HepG2 (cell line): ENCODE results near the gene KLK7. TPM values are rescaled to one million over a fixed set of nuclear protein-coding genes. Genes with fewer than 3 reads are reported as not detected.
"Not testable (repeated sequence)": the region's sequence is repeated elsewhere in the genome, so short reads cannot be mapped to it uniquely, and the experiment has no call there.

Source experiments
- ATAC-seq: fragments of 200-7000 bp; cut with Tn5 transposase; 3 replicates; pipeline ENCODE4 v1.9.1; 2020; ENCODE audit warnings: mild to moderate bottlenecking, moderate library complexity
- BruUV-seq: library from RNA; stranded (reverse); fragments of 400-500 nt; replicated peaks from 2 replicates; lab custom pipeline; 2021; lab: Mats Ljungman, UMichigan
- CTCF ChIA-PET: fragments of 300-600 bp; formaldehyde crosslinking; extraction: SDS; loops from one replicate; lab custom pipeline; 2021; ENCODE audit warnings: low total read pairs, inconsistent platforms, low intra/inter-chr PET ratio; lab: Yijun Ruan, JAX
- POLR2A ChIA-PET: fragments of 350-600 bp; sonication (Branson Sonifier 250); formaldehyde crosslinking; loops from one replicate; lab custom pipeline; 2020; ENCODE audit warnings: antibody characterized with exemption, inconsistent platforms; lab: Yijun Ruan, JAX
- DNase-seq: peaks from one replicate; pipeline ENCODE4 v3.0.0-alpha.2; 2015; ENCODE audit warnings: low spot score
- FAIRE-seq: peaks from 3 replicates; lab custom pipeline; 2011; peaks lifted over from hg19 to GRCh38; lab: Jason Lieb, UNC
- H2AFZ ChIP-seq: one replicate; pipeline ENCODE4 v1.6.1; 2011; ENCODE audit warnings: low read length, inconsistent platforms
- H3K27ac ChIP-seq: fragments of 300-600 bp; 3 replicates; pipeline ENCODE4 v1.8.0; 2011; ENCODE audit warnings: mixed run types, mild to moderate bottlenecking, mixed read lengths, low read length, inconsistent platforms; ENCODE audit not compliant: insufficient read depth; ENCODE audit errors: extremely low read length
- H3K27me3 ChIP-seq, 2 experiments: fragments of 200-600 bp in 1 of 2; 2 replicates in 1 of 2; 3 replicates in 1 of 2; pipeline versions ENCODE4 v1.6.0 to v1.8.0; 2011; ENCODE audit warnings: low read length in 2 of 2, mild to moderate bottlenecking in 2 of 2, moderate library complexity in 2 of 2, inconsistent platforms in 1 of 2; ENCODE audit not compliant: insufficient read depth in 2 of 2, control insufficient read depth in 1 of 2
- H3K36me3 ChIP-seq, 2 experiments: fragments of 200-600 bp in 1 of 2; replicated peaks in 1 of 2; 2 replicates in 1 of 2; 3 replicates in 1 of 2; pipeline versions ENCODE4 v1.5.1 to v1.8.0; 2011; ENCODE audit warnings: low read length in 2 of 2, inconsistent platforms in 1 of 2; ENCODE audit not compliant: insufficient read depth in 2 of 2, control insufficient read depth in 1 of 2
- H3K4me1 ChIP-seq: 2 replicates; pipeline ENCODE4 v1.5.1; 2012; ENCODE audit warnings: low read length, inconsistent platforms; ENCODE audit not compliant: insufficient read depth
- H3K4me2 ChIP-seq: 2 replicates; pipeline ENCODE4 v1.6.0; 2011; ENCODE audit warnings: low read depth, low read length, inconsistent platforms
- H3K4me3 ChIP-seq, 3 experiments: fragments of 200-600 bp in 1 of 3; sonication (generic), shearing (Covaris generic) in 1 of 3; replicated peaks in 1 of 3; 2 replicates each; pipeline ENCODE4 v1.5.1; 2011 to 2016; ENCODE audit warnings: low read length in 3 of 3, inconsistent platforms in 2 of 3, low read depth in 2 of 3, mild to moderate bottlenecking in 2 of 3, control low read depth in 1 of 3, mixed read lengths in 1 of 3; ENCODE audit not compliant: insufficient read depth in 1 of 3
- H3K79me2 ChIP-seq: one replicate; pipeline ENCODE4 v1.6.1; 2011; ENCODE audit warnings: low read length, inconsistent platforms; ENCODE audit not compliant: insufficient read depth
- H3K9ac ChIP-seq: 2 replicates; pipeline ENCODE4 v1.6.0; 2011; ENCODE audit warnings: mild to moderate bottlenecking, low read depth, low read length, inconsistent platforms; ENCODE audit not compliant: insufficient read depth
- H3K9me3 ChIP-seq: 2 replicates; pipeline ENCODE4 v1.5.1; 2012; ENCODE audit warnings: mild to moderate bottlenecking, low read length
- H4K20me1 ChIP-seq: 2 replicates; pipeline ENCODE4 v1.6.0; 2011; ENCODE audit warnings: inconsistent platforms, mild to moderate bottlenecking, low read length, moderate library complexity; ENCODE audit not compliant: insufficient read depth
- JARID2 ChIP-seq: sonication (generic); formaldehyde crosslinking; IDR thresholded peaks from 2 replicates; pipeline ENCODE4 v1.8.1; 2023; ENCODE audit warnings: missing genetic modification reagents, inconsistent platforms; ENCODE audit not compliant: insufficient replicate concordance
- ZNF629 ChIP-seq: sonication (generic); formaldehyde crosslinking; conservative IDR thresholded peaks from 2 replicates; pipeline ENCODE4 v1.5.0; 2020; ENCODE audit warnings: missing genetic modification reagents
- ZNF841 ChIP-seq: sonication (generic); formaldehyde crosslinking; IDR thresholded peaks from 2 replicates; pipeline ENCODE4 v1.8.1; 2023; ENCODE audit warnings: missing genetic modification reagents, borderline replicate concordance
- WGBS: methylation state at CpG from one replicate; pipeline ENCODE4 v1.1.6; 2017; ENCODE audit warnings: low lambda C conversion rate; 5-methylcytosine and 5-hydroxymethylcytosine counted together
- in situ Hi-C: cut with HindIII; loops from 2 replicates; pipeline ENCODE4 v1.10.0; 2017; ENCODE audit warnings: low pct_unique_long_range_greater_than_20kb; ENCODE audit not compliant: extremely low pct_ligation_motif_present
- intact Hi-C: fragments of 100-400 bp; cut with micrococcal nuclease; formaldehyde crosslinking; loops from one replicate; pipeline ENCODE4 v1.10.0; 2022; ENCODE audit not compliant: unreplicated experiment
- polyA plus RNA-seq, 8 experiments: library from polyadenylated mRNA; depleted of rRNA in 3 of 8; stranded (reverse) in 7 of 8; unstranded in 1 of 8; fragments of >200 nt; fragmentation: Illumina TruSeq in 4 of 8; extraction: Trizol in 4 of 8; gene quantifications; 2 replicates each; pipeline versions ENCODE4 v1.2.1 to v1.2.3, GENCODE V29; 2011 to 2016; ENCODE audit warnings: low read depth in 4 of 8, missing spikeins in 1 of 8, mixed read lengths in 1 of 8; ENCODE audit not compliant: insufficient read depth in 1 of 8
- total RNA-seq, 5 experiments: library from RNA; depleted of rRNA; stranded (reverse); fragments of >200 nt; fragmentation: Illumina TruSeq; extraction: Trizol; gene quantifications; 2 replicates each; pipeline ENCODE4 v1.2.3, GENCODE V29; 2016; ENCODE audit warnings: low read depth in 1 of 5

Gene KLK7
- total and polyA plus RNA-seq, 2 of the 13 experiments (the other 11 are each of a cell fraction or from before 2014, with no cell fraction given), result not detected

- TF ChIP-seq ZNF841, result no peak
- TF ChIP-seq, all 625 proteins: peak for 0
Observed at GRCh38 chr19:50974702-50975556, 8.8 kb downstream of the KLK7 start (continued).

GRCh38 chr19:50972795-50973376 lies 10.8 kb downstream of the KLK7 start:
- CTCF ChIA-PET, result no interaction called here
- Histone ChIP-seq H3K9ac (no peak overlapping the region), H3K4me2 (no peak overlapping the region), H4K20me1 (no peaks in the 10 kb centered on the region), H3K79me2 (no peaks in the 10 kb centered on the region), H3K4me3 (no peak overlapping the region), H3K27ac (no peak overlapping the region), H3K27me3 (peaks cover 0 to 9% of the 10 kb centered on the region in 2 experiments; a peak in 3 of 5 replicates), H3K36me3 (no peaks in the 10 kb centered on the region), H3K4me1 (no peaks in the 10 kb centered on the region), H2AFZ (no peak overlapping the region), H3K9me3 (no peaks in the 10 kb centered on the region)
- FAIRE-seq (no peak), DNase-seq (no peak), ATAC-seq (no peak)
- in situ Hi-C loops, result no loop called here
- no peak for TF ChIP-seq JARID2 (CRISPR knock-in tag)
- peak; percentile 57; the same call in 1 of the 2 replicates for TF ChIP-seq ZNF629 (CRISPR knock-in tag)
- no TSS peak for BruUV-seq
- intact Hi-C loops, result no loop called here
- POLR2A ChIA-PET, result no interaction called here
- WGBS, result 9% methylated on average over 8 of the region's 9 CpGs

GRCh38 chr19:50969810-50970209 lies 13.9 kb downstream of the KLK7 start:
- 51% methylated on average over 3 of the region's 3 CpGs for WGBS
- FAIRE-seq, H3K36me3 ChIP-seq, intact Hi-C loops, H2AFZ ChIP-seq, H3K9me3 ChIP-seq, H3K4me1 ChIP-seq, CTCF ChIA-PET, H3K9ac ChIP-seq, H3K27ac ChIP-seq, ATAC-seq, H4K20me1 ChIP-seq, H3K4me3 ChIP-seq, BruUV-seq, DNase-seq, H3K79me2 ChIP-seq, in situ Hi-C loops, POLR2A ChIA-PET: not testable (repeated sequence)
- Histone ChIP-seq H3K4me2 (peak overlapping the region; percentile 45; the same call in 1 of the 2 replicates), H3K27me3 (peaks cover 0 to 12% of the 10 kb centered on the region in 2 experiments; a peak in 4 of 5 replicates)
